ENCODE measurements around the gene CIAO1.
A peak's percentile ranks its signal among the peaks of the same experiment; 100 is the strongest.

CIAO1 gene

GRCh38 chr2:96320326-96320725 lies 54.3 kb downstream of the CIAO1 start:
- H3K4me3 ChIP-seq (ENCODE audit: insufficient read depth, low read depth, low read length, poor library complexity, severe bottlenecking), result peak overlapping the region; percentile 77
- peaks cover 31% of the 10 kb centered on the region for H3K4me1 ChIP-seq (ENCODE audit: control insufficient read depth, insufficient read depth, low read length, poor library complexity, severe bottlenecking)
- H3K9me3 ChIP-seq (ENCODE audit: control insufficient read depth, low read length), result no peaks in the 10 kb centered on the region
- no peak for DNase-seq
- H3K36me3 ChIP-seq (ENCODE audit: control insufficient read depth, insufficient read depth, low read length), result no peaks in the 10 kb centered on the region
- H3K27ac ChIP-seq (ENCODE audit: insufficient read depth, low read length, poor library complexity, severe bottlenecking), result peak overlapping the region; percentile 12
- no peaks in the 10 kb centered on the region for H3K27me3 ChIP-seq (replicated peaks; ENCODE audit: control insufficient read depth, insufficient read depth, low read length, poor library complexity, severe bottlenecking)

DNA sequence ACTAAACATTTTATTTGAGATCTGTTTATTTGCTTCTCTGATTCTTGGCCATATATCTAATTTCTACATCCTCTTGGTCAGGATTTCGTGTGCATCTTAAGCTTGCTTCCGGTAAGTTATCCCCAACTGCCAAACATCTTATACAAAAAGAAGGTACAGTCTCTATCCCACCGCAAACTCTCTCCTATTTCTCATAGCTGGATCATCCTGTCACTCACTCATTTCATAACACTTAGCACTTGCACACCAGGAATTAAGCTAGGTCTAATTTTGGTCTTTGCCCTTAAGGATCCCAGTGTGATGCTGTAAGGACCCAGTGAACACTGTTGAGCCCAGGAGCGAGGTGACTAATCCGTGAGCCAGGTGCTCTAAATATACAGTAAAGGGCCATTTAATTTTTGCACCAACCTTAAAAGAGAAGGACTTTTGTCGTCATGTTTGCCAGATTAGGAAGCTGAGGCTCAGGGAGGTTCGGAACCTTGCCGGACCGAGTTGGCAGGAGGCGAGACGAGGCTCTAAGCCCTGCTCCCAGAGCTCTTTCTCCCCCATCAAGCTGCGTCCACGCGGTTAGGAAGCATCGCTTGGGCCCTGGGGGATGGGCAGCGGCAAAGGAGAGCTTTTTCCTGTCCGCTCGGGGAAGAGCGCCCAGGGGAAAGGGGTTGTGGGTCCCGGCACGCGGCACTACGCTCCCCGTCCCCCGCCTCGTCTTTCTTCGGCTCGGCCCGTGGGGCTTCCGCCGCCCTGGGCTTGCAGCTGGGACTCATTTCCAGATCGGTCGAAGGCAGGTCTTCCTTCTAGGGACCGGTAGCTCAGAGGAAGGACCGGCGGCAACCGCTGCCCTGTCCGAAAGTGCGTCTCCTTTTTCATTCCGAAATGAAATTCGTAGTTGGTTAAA lies 55.0 kb downstream of the CIAO1 start:
- no peaks in the 10 kb centered on the region for H3K9me3 ChIP-seq (ENCODE audit: control insufficient read depth, low read length)
- H3K27ac ChIP-seq (ENCODE audit: insufficient read depth, low read length, poor library complexity, severe bottlenecking), result peak overlapping the region; percentile 74
- H3K4me3 ChIP-seq (ENCODE audit: insufficient read depth, low read depth, low read length, poor library complexity, severe bottlenecking), result peak overlapping the region; percentile 77
- H3K4me1 ChIP-seq (ENCODE audit: control insufficient read depth, insufficient read depth, low read length, poor library complexity, severe bottlenecking), result peaks cover 30% of the 10 kb centered on the region
- H3K36me3 ChIP-seq (ENCODE audit: control insufficient read depth, insufficient read depth, low read length), result no peaks in the 10 kb centered on the region
- DNase-seq, result no peak
- no peaks in the 10 kb centered on the region for H3K27me3 ChIP-seq (replicated peaks; ENCODE audit: control insufficient read depth, insufficient read depth, low read length, poor library complexity, severe bottlenecking)

Measured in effector memory CD4-positive, alpha-beta T cell (primary cell).